H9 (cell line): ENCODE data around the gene OMD. TPM values are rescaled to one million over a fixed set of nuclear protein-coding genes. Genes with fewer than 3 reads are reported as not detected.

ENCODE experiments used
- DNase-seq: peaks from one replicate; pipeline ENCODE4 v3.0.0-alpha.2; 2017
- H2AFZ ChIP-seq: one replicate; pipeline ENCODE4 v1.6.1; 2013; ENCODE audit warnings: mild to moderate bottlenecking, low read length, control low read depth, moderate library complexity
- H2AK5ac ChIP-seq: 2 replicates; pipeline ENCODE4 v1.6.1; 2013; ENCODE audit warnings: low read length, control low read depth, mixed read lengths; ENCODE audit not compliant: insufficient read length
- H2BK120ac ChIP-seq: one replicate; pipeline ENCODE4 v1.6.1; 2013; ENCODE audit warnings: low read depth, mild to moderate bottlenecking, low read length, control low read depth, inconsistent platforms; ENCODE audit not compliant: poor library complexity, severe bottlenecking
- H2BK12ac ChIP-seq: 2 replicates; pipeline ENCODE4 v1.6.1; 2013; ENCODE audit warnings: low read length, control low read depth, mixed read lengths, low read depth; ENCODE audit not compliant: insufficient read length
- H2BK15ac ChIP-seq: 2 replicates; pipeline ENCODE4 v1.6.1; 2013; ENCODE audit warnings: low read depth, low read length, control low read depth
- H2BK20ac ChIP-seq: one replicate; pipeline ENCODE4 v1.6.1; 2013; ENCODE audit warnings: low read depth, mild to moderate bottlenecking, low read length, control low read depth, inconsistent platforms; ENCODE audit not compliant: poor library complexity, severe bottlenecking
- H2BK5ac ChIP-seq: 2 replicates; pipeline ENCODE4 v1.6.1; 2013; ENCODE audit warnings: low read length, control low read depth, mixed read lengths; ENCODE audit not compliant: insufficient read length
- H3K14ac ChIP-seq: 2 replicates; pipeline ENCODE4 v1.6.1; 2013; ENCODE audit warnings: low read length, control low read depth; ENCODE audit not compliant: insufficient read depth
- H3K18ac ChIP-seq: 2 replicates; pipeline ENCODE4 v1.6.1; 2013; ENCODE audit warnings: low read depth, mild to moderate bottlenecking, mixed read lengths, low read length, control low read depth; ENCODE audit not compliant: insufficient read length
- H3K23ac ChIP-seq: 2 replicates; pipeline ENCODE4 v1.6.1; 2013; ENCODE audit warnings: low read length, control low read depth, mixed read lengths, low read depth; ENCODE audit not compliant: insufficient read length
- H3K23me2 ChIP-seq: 2 replicates; pipeline ENCODE4 v1.6.1; 2013; ENCODE audit warnings: low read depth, mild to moderate bottlenecking, mixed read lengths, low read length, control low read depth; ENCODE audit not compliant: insufficient read length, poor library complexity, severe bottlenecking
- H3K27ac ChIP-seq: 2 replicates; pipeline ENCODE4 v1.5.1; 2013; ENCODE audit warnings: low read length, control low read depth, mixed read lengths, low read depth; ENCODE audit not compliant: insufficient read length
- H3K27me3 ChIP-seq: 2 replicates; pipeline ENCODE4 v1.6.1; 2013; ENCODE audit warnings: low read length, control low read depth, inconsistent platforms; ENCODE audit not compliant: insufficient read depth
- H3K4ac ChIP-seq: 2 replicates; pipeline ENCODE4 v1.6.1; 2013; ENCODE audit warnings: low read depth, mild to moderate bottlenecking, control low read depth, inconsistent platforms, low read length, moderate library complexity
- H3K4me1 ChIP-seq: 2 replicates; pipeline ENCODE4 v1.6.1; 2013; ENCODE audit warnings: low read length, control low read depth, inconsistent platforms; ENCODE audit not compliant: insufficient read depth
- H3K4me2 ChIP-seq: 2 replicates; pipeline ENCODE4 v1.6.1; 2013; ENCODE audit warnings: low read length, control low read depth, mixed read lengths; ENCODE audit not compliant: insufficient read length, insufficient read depth
- H3K56ac ChIP-seq: 2 replicates; pipeline ENCODE4 v1.6.1; 2013; ENCODE audit warnings: low read depth, mild to moderate bottlenecking, mixed read lengths, low read length, control low read depth; ENCODE audit not compliant: insufficient read length
- H3K79me1 ChIP-seq: 2 replicates; pipeline ENCODE4 v1.6.1; 2013; ENCODE audit warnings: low read depth, mild to moderate bottlenecking, moderate library complexity, low read length, control low read depth, inconsistent platforms; ENCODE audit not compliant: insufficient read depth, poor library complexity, severe bottlenecking
- H3K79me2 ChIP-seq: 2 replicates; pipeline ENCODE4 v1.6.1; 2013; ENCODE audit warnings: low read length, control low read depth, inconsistent platforms; ENCODE audit not compliant: insufficient read depth
- H3K9ac ChIP-seq: 2 replicates; pipeline ENCODE4 v1.6.1; 2013; ENCODE audit warnings: low read length, control low read depth, mixed read lengths; ENCODE audit not compliant: insufficient read length; ENCODE audit errors: extremely low read depth
- H3K9me3 ChIP-seq: one replicate; pipeline ENCODE4 v1.6.1; 2013; ENCODE audit warnings: low read depth, low read length, inconsistent platforms; ENCODE audit not compliant: control insufficient read depth
- H3T11ph ChIP-seq: one replicate; pipeline ENCODE4 v1.6.1; 2013; ENCODE audit warnings: mild to moderate bottlenecking, low read length, control low read depth, inconsistent platforms
- H4K20me1 ChIP-seq: one replicate; pipeline ENCODE4 v1.6.1; 2013; ENCODE audit not compliant: control insufficient read depth, insufficient read length, insufficient read depth
- H4K5ac ChIP-seq: 2 replicates; pipeline ENCODE4 v1.6.1; 2013; ENCODE audit warnings: low read depth, mild to moderate bottlenecking, mixed read lengths, low read length, control low read depth; ENCODE audit not compliant: insufficient read length
- H4K8ac ChIP-seq: replicated peaks from 2 replicates; pipeline ENCODE4 v1.6.1; 2013; ENCODE audit warnings: low read length, control low read depth, mixed read lengths, low read depth; ENCODE audit not compliant: insufficient read length
- H4K91ac ChIP-seq: 2 replicates; pipeline ENCODE4 v1.6.1; 2013; ENCODE audit warnings: low read depth, mild to moderate bottlenecking, moderate library complexity, mixed read lengths, low read length, control low read depth; ENCODE audit not compliant: insufficient read length
- H3K27ac Mint-ChIP-seq, 3 experiments: 2 replicates in 2 of 3; 3 replicates in 1 of 3; pipeline ENCODE4 v1.8.0; 2020 to 2021; ENCODE audit warnings: mixed read lengths in 3 of 3, mild to moderate bottlenecking in 1 of 3, moderate library complexity in 1 of 3
- H3K27me3 Mint-ChIP-seq: 2 replicates; pipeline ENCODE4 v1.8.0; 2021; ENCODE audit warnings: low read depth, mild to moderate bottlenecking, moderate library complexity, mixed read lengths
- H3K36me3 Mint-ChIP-seq, 3 experiments: 2 replicates in 2 of 3; 3 replicates in 1 of 3; pipeline ENCODE4 v1.8.0; 2020 to 2021; ENCODE audit warnings: low read depth in 3 of 3, mixed read lengths in 3 of 3; ENCODE audit not compliant: insufficient read depth in 1 of 3
- H3K4me1 Mint-ChIP-seq, 2 experiments: 2 replicates each; pipeline ENCODE4 v1.8.0; 2020; ENCODE audit warnings: mixed read lengths in 2 of 2
- H3K4me3 Mint-ChIP-seq, 2 experiments: 2 replicates in 1 of 2; 3 replicates in 1 of 2; pipeline ENCODE4 v1.8.0; 2020 to 2021; ENCODE audit warnings: mild to moderate bottlenecking in 2 of 2, mixed read lengths in 2 of 2, moderate library complexity in 1 of 2
- H3K9me3 Mint-ChIP-seq, 2 experiments: 2 replicates in 1 of 2; 3 replicates in 1 of 2; pipeline ENCODE4 v1.8.0; 2020; ENCODE audit warnings: mild to moderate bottlenecking in 2 of 2, mixed read lengths in 2 of 2, moderate library complexity in 1 of 2
- CTCF ChIP-seq: fragments of 200-600 bp; sonication (generic); conservative IDR thresholded peaks from 3 replicates; pipeline ENCODE4 v1.8.0; 2021; ENCODE audit warnings: antibody characterized with exemption, mild to moderate bottlenecking
- WGBS: extraction: QIAGEN DNeasy Blood & Tissue Kit; methylation state at CpG from one replicate; pipeline ENCODE4 v1.1.7; 2013; ENCODE audit warnings: missing lambda C conversion rate, low lambda C conversion rate, mixed read lengths; ENCODE audit not compliant: insufficient read length; ENCODE audit errors: extremely low coverage; 5-methylcytosine and 5-hydroxymethylcytosine counted together
- total RNA-seq: library from RNA; stranded (reverse); gene quantifications from 2 replicates; pipeline ENCODE4 v1.2.1, GENCODE V29; 2021

The OMD gene
- total RNA-seq, 1 experiment from 2014 or later, result not detected

GRCh38 chr9:92373167-92373566 lies 51.1 kb downstream of the OMD start:
- Histone ChIP-seq H4K20me1 (no peaks in the 10 kb centered on the region), H2BK5ac (no peak overlapping the region), H3K9ac (no peak overlapping the region), H4K8ac (no peak overlapping the region), H2AFZ (no peak overlapping the region), H2BK120ac (no peak overlapping the region), H3K14ac (no peak overlapping the region), H4K5ac (no peak overlapping the region), H3K9me3 (no peaks in the 10 kb centered on the region), H2BK15ac (no peak overlapping the region), H3K56ac (no peak overlapping the region), H3T11ph (no peak overlapping the region), H3K79me1 (no peaks in the 10 kb centered on the region), H2BK20ac (no peak overlapping the region), H3K4me2 (no peak overlapping the region), H2AK5ac (no peak overlapping the region), H3K23ac (no peak overlapping the region), H3K23me2 (no peaks in the 10 kb centered on the region), H3K27me3 (no peaks in the 10 kb centered on the region), H3K18ac (no peak overlapping the region), H3K4ac (no peak overlapping the region), H3K79me2 (no peaks in the 10 kb centered on the region), H2BK12ac (no peak overlapping the region), H3K27ac (no peak overlapping the region), H4K91ac (no peak overlapping the region), H3K4me1 (peaks cover 4% of the 10 kb centered on the region; the same call in 1 of the 2 replicates)
- peaks cover 3 to 6% of the 10 kb centered on the region in 2 experiments; a peak in 3 of 5 replicates for H3K9me3 Mint-ChIP-seq
- H3K4me3 Mint-ChIP-seq, result no peak overlapping the region
- peaks cover 15 to 17% of the 10 kb centered on the region in 2 experiments for H3K4me1 Mint-ChIP-seq
- no peak overlapping the region for H3K27ac Mint-ChIP-seq
- no peaks in the 10 kb centered on the region for H3K27me3 Mint-ChIP-seq
- no peak for TF ChIP-seq CTCF
- no CpG with 5 or more reads among the region's 2 CpGs for WGBS
- DNase-seq, result no peak
- H3K36me3 Mint-ChIP-seq, result peaks cover 0 to 4% (median 2%) of the 10 kb centered on the region in 3 experiments; a peak in 5 of 7 replicates
